GM23338 (cell line): ENCODE data around the gene SLC2A13. TPM values are rescaled to one million over a fixed set of nuclear protein-coding genes. Genes with fewer than 3 reads are reported as not detected.
A peak's percentile ranks its signal among the peaks of the same experiment; 100 is the strongest.

Experiments used
- ATAC-seq: fragments of 200-7000 bp; cut with Tn5 transposase; 3 replicates; pipeline ENCODE4 v1.9.1; 2020
- DNase-seq: peaks from one replicate; pipeline ENCODE4 v3.0.0-alpha.2; 2015; ENCODE audit warnings: low spot score
- H2AFZ ChIP-seq: fragments of 200-600 bp; sonication (generic); 2 replicates; pipeline ENCODE4 v1.8.0; 2016; ENCODE audit warnings: antibody characterized with exemption, mild to moderate bottlenecking, moderate library complexity
- H3F3A ChIP-seq: fragments of 200-600 bp; sonication (generic); replicated peaks from 2 replicates; pipeline ENCODE4 v1.8.0; 2017; ENCODE audit warnings: antibody characterized with exemption, mixed run types, low read depth
- H3K27ac ChIP-seq: fragments of 200-600 bp; sonication (generic); 2 replicates; pipeline ENCODE4 v1.6.1; 2016; ENCODE audit warnings: low read depth
- H3K27me3 ChIP-seq: fragments of 200-600 bp; sonication (generic); 2 replicates; pipeline ENCODE4 v1.8.0; 2016; ENCODE audit warnings: mild to moderate bottlenecking, mixed run types, moderate library complexity; ENCODE audit not compliant: insufficient read depth
- H3K36me3 ChIP-seq: fragments of 200-600 bp; sonication (generic); 2 replicates; pipeline ENCODE4 v1.8.0; 2016; ENCODE audit warnings: mild to moderate bottlenecking; ENCODE audit not compliant: insufficient read depth
- H3K4me1 ChIP-seq: fragments of 200-600 bp; sonication (generic); 2 replicates; pipeline ENCODE4 v1.8.0; 2016; ENCODE audit warnings: mild to moderate bottlenecking, moderate library complexity; ENCODE audit not compliant: insufficient read depth
- H3K4me2 ChIP-seq: fragments of 200-600 bp; sonication (generic); 2 replicates; pipeline ENCODE4 v1.7.1; 2017; ENCODE audit warnings: mixed run types
- H3K4me3 ChIP-seq: fragments of 200-600 bp; sonication (generic); 2 replicates; pipeline ENCODE4 v1.6.1; 2016; ENCODE audit warnings: mixed run types
- H3K79me2 ChIP-seq: fragments of 200-600 bp; sonication (generic); replicated peaks from 2 replicates; pipeline ENCODE4 v1.8.0; 2017; ENCODE audit warnings: mild to moderate bottlenecking; ENCODE audit not compliant: insufficient read depth
- H3K9me2 ChIP-seq: fragments of 200-600 bp; sonication (generic); 2 replicates; pipeline ENCODE4 v1.8.0; 2017; ENCODE audit not compliant: insufficient read depth
- H4K20me1 ChIP-seq: fragments of 200-600 bp; sonication (generic); replicated peaks from 2 replicates; pipeline ENCODE4 v1.8.0; 2017; ENCODE audit warnings: mild to moderate bottlenecking; ENCODE audit not compliant: insufficient read depth
- H3K27ac Mint-ChIP-seq: 2 replicates; pipeline ENCODE4 v1.8.0; 2020; ENCODE audit warnings: inconsistent platforms, mild to moderate bottlenecking, moderate library complexity, mixed read lengths
- H3K27me3 Mint-ChIP-seq: 3 replicates; pipeline ENCODE4 v1.8.0; 2022; ENCODE audit warnings: low read depth, mild to moderate bottlenecking, moderate library complexity, mixed read lengths, inconsistent platforms; ENCODE audit not compliant: insufficient read depth, poor library complexity
- H3K36me3 Mint-ChIP-seq: 3 replicates; pipeline ENCODE4 v1.8.0; 2021; ENCODE audit warnings: low read depth, mild to moderate bottlenecking, inconsistent platforms, moderate library complexity, mixed read lengths
- H3K4me1 Mint-ChIP-seq: 3 replicates; pipeline ENCODE4 v1.8.0; 2020; ENCODE audit warnings: mild to moderate bottlenecking, inconsistent platforms, mixed read lengths
- H3K4me3 Mint-ChIP-seq: 3 replicates; pipeline ENCODE4 v1.8.0; 2021; ENCODE audit warnings: moderate library complexity, mild to moderate bottlenecking, inconsistent platforms, mixed read lengths
- H3K9me3 Mint-ChIP-seq: 3 replicates; pipeline ENCODE4 v1.8.0; 2020; ENCODE audit warnings: moderate library complexity, mild to moderate bottlenecking, inconsistent platforms, mixed read lengths
- CREB1 ChIP-seq: fragments of 250-450 bp; sonication (Bioruptor Pico); IDR thresholded peaks from 2 replicates; pipeline ENCODE4 v1.5.0; 2020; ENCODE audit warnings: low read depth, mild to moderate bottlenecking, moderate library complexity
- EZH2 ChIP-seq: fragments of 200-600 bp; sonication (generic); IDR thresholded peaks from one replicate; pipeline ENCODE4 v1.8.0; 2017; ENCODE audit warnings: antibody characterized with exemption, mild to moderate bottlenecking, low read depth; ENCODE audit not compliant: unreplicated experiment
- EZH2phosphoT487 ChIP-seq: fragments of 200-600 bp; sonication (generic); IDR thresholded peaks from one replicate; pipeline ENCODE4 v1.8.1; 2018; ENCODE audit warnings: antibody characterized with exemption; ENCODE audit not compliant: unreplicated experiment
- JUNB ChIP-seq: IDR thresholded peaks from one replicate; pipeline ENCODE4 v1.6.1; 2016; ENCODE audit warnings: antibody characterized with exemption; ENCODE audit not compliant: unreplicated experiment
- NANOG ChIP-seq: IDR thresholded peaks from 2 replicates; pipeline ENCODE4 v1.6.1; 2016; ENCODE audit warnings: antibody characterized with exemption, borderline replicate concordance
- STAT1 ChIP-seq: IDR thresholded peaks from one replicate; pipeline ENCODE4 v1.6.1; 2016; ENCODE audit warnings: antibody characterized with exemption; ENCODE audit not compliant: unreplicated experiment
- ZNF114 ChIP-seq: fragments of 250-450 bp; sonication (Bioruptor Pico); IDR thresholded peaks from 2 replicates; pipeline ENCODE4 v1.5.0; 2020; ENCODE audit warnings: mild to moderate bottlenecking, moderate library complexity
- polyA plus RNA-seq: library from polyadenylated mRNA; unstranded; fragments of >200 nt; fragmentation: Nextera tagmentation; extraction: Ambion mirVana; gene quantifications from 2 replicates; pipeline ENCODE4 v1.2.1, GENCODE V29; 2016
- total RNA-seq: library from RNA; depleted of rRNA; stranded (reverse); fragments of >200 nt; shearing (Covaris generic); gene quantifications from 2 replicates; pipeline ENCODE4 v1.2.3, GENCODE V29; 2014
- TF ChIP-seq, protein P1 (sequence below), 2 experiments: fragments of 200-600 bp in 1 of 2; sonication (generic) in 1 of 2; conservative IDR thresholded peaks; 2 replicates each; pipeline versions ENCODE4 v1.5.1 to v1.6.1; 2016 to 2017; ENCODE audit warnings: antibody characterized with exemption in 2 of 2, low read depth in 2 of 2, mild to moderate bottlenecking in 2 of 2, moderate library complexity in 1 of 2
- TF ChIP-seq, protein P2 (sequence below): IDR thresholded peaks from 2 replicates; pipeline ENCODE4 v1.6.1; 2016; ENCODE audit warnings: antibody characterized with exemption
- TF ChIP-seq, protein P3 (sequence below): fragments of 250-450 bp; sonication (Bioruptor Pico); IDR thresholded peaks from 2 replicates; pipeline ENCODE4 v1.5.0; 2020; ENCODE audit warnings: mild to moderate bottlenecking, moderate library complexity

SLC2A13 gene
- total and polyA plus RNA-seq, 2 experiments from 2014 or later = 6.8 to 22.7 TPM

DNA sequence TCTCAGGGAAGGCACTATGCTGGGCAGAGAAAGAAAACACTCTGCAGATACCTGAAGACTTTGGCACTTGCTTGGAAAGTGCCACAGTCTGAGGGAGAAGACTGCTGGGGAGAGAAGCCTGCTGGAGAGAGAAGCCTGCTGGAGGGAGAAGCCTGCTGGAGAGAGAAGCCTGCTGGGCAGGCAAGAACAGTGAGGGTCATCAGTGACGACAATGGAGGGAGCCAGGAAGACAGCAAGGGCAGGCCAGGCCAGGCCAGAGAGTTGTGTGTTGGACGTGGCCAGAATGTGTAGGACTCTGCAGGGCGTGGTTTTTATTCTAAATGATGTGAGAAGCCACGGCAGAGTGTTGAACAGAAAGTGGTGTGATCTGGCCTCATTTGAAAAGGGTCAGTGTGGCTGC lies 301.0 kb downstream of the SLC2A13 start:
- Histone ChIP-seq H2AFZ (no peak overlapping the region), H4K20me1 (no peaks in the 10 kb centered on the region), H3K27ac (no peak overlapping the region), H3K27me3 (no peaks in the 10 kb centered on the region), H3K4me1 (peaks cover 8% of the 10 kb centered on the region), H3K9me2 (no peaks in the 10 kb centered on the region), H3F3A (no peaks in the 10 kb centered on the region), H3K4me3 (no peak overlapping the region), H3K36me3 (no peaks in the 10 kb centered on the region), H3K79me2 (no peaks in the 10 kb centered on the region), H3K4me2 (0 out of 2 replicates have a peak overlapping the region, but pooled peaks have one; percentile 25)
- Mint-ChIP-seq H3K27ac (peak overlapping the region; percentile 88), H3K4me3 (no peak overlapping the region), H3K36me3 (peaks cover 2% of the 10 kb centered on the region; the same call in 1 of the 3 replicates), H3K27me3 (no peaks in the 10 kb centered on the region), H3K4me1 (peaks cover 17% of the 10 kb centered on the region), H3K9me3 (peaks cover 4% of the 10 kb centered on the region; the same call in 2 of the 3 replicates)
- TF ChIP-seq, protein P1, sequence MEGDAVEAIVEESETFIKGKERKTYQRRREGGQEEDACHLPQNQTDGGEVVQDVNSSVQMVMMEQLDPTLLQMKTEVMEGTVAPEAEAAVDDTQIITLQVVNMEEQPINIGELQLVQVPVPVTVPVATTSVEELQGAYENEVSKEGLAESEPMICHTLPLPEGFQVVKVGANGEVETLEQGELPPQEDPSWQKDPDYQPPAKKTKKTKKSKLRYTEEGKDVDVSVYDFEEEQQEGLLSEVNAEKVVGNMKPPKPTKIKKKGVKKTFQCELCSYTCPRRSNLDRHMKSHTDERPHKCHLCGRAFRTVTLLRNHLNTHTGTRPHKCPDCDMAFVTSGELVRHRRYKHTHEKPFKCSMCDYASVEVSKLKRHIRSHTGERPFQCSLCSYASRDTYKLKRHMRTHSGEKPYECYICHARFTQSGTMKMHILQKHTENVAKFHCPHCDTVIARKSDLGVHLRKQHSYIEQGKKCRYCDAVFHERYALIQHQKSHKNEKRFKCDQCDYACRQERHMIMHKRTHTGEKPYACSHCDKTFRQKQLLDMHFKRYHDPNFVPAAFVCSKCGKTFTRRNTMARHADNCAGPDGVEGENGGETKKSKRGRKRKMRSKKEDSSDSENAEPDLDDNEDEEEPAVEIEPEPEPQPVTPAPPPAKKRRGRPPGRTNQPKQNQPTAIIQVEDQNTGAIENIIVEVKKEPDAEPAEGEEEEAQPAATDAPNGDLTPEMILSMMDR (conservative IDR thresholded peaks at IDR 0.05; ENCODE audit: low read depth in 2 of 2) = no peak
- DNase-seq (peak; percentile 2), ATAC-seq (peak; percentile 48)

DNA sequence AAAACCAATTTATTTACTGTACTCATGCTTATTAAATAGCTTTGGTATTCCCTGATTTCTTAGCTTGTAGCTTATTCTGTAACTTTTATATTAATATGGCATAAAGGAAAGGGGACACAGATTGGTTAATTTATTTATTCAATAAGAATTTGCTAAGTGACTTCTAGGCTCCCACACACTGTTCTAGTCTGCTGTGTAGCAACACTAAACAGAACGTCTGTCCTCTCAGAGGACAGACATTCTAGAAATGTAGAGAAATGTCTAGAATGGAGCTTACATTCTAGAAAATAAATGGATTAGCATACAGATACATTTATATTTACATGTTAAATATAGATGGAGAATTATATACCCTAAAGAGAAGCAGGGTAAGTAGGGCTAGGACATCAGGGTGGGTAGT lies 301.4 kb downstream of the SLC2A13 start:
- no peaks in the 10 kb centered on the region for H3K27me3 Mint-ChIP-seq
- no peak for TF ChIP-seq EZH2
- TF ChIP-seq, protein P2, sequence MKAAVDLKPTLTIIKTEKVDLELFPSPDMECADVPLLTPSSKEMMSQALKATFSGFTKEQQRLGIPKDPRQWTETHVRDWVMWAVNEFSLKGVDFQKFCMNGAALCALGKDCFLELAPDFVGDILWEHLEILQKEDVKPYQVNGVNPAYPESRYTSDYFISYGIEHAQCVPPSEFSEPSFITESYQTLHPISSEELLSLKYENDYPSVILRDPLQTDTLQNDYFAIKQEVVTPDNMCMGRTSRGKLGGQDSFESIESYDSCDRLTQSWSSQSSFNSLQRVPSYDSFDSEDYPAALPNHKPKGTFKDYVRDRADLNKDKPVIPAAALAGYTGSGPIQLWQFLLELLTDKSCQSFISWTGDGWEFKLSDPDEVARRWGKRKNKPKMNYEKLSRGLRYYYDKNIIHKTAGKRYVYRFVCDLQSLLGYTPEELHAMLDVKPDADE = no peak
- no peak for TF ChIP-seq EZH2phosphoT487
- no peak for TF ChIP-seq ZNF114
- TF ChIP-seq, protein P1 (conservative IDR thresholded peaks at IDR 0.05; ENCODE audit: low read depth in 2 of 2) = no peak
- TF ChIP-seq, protein P3, sequence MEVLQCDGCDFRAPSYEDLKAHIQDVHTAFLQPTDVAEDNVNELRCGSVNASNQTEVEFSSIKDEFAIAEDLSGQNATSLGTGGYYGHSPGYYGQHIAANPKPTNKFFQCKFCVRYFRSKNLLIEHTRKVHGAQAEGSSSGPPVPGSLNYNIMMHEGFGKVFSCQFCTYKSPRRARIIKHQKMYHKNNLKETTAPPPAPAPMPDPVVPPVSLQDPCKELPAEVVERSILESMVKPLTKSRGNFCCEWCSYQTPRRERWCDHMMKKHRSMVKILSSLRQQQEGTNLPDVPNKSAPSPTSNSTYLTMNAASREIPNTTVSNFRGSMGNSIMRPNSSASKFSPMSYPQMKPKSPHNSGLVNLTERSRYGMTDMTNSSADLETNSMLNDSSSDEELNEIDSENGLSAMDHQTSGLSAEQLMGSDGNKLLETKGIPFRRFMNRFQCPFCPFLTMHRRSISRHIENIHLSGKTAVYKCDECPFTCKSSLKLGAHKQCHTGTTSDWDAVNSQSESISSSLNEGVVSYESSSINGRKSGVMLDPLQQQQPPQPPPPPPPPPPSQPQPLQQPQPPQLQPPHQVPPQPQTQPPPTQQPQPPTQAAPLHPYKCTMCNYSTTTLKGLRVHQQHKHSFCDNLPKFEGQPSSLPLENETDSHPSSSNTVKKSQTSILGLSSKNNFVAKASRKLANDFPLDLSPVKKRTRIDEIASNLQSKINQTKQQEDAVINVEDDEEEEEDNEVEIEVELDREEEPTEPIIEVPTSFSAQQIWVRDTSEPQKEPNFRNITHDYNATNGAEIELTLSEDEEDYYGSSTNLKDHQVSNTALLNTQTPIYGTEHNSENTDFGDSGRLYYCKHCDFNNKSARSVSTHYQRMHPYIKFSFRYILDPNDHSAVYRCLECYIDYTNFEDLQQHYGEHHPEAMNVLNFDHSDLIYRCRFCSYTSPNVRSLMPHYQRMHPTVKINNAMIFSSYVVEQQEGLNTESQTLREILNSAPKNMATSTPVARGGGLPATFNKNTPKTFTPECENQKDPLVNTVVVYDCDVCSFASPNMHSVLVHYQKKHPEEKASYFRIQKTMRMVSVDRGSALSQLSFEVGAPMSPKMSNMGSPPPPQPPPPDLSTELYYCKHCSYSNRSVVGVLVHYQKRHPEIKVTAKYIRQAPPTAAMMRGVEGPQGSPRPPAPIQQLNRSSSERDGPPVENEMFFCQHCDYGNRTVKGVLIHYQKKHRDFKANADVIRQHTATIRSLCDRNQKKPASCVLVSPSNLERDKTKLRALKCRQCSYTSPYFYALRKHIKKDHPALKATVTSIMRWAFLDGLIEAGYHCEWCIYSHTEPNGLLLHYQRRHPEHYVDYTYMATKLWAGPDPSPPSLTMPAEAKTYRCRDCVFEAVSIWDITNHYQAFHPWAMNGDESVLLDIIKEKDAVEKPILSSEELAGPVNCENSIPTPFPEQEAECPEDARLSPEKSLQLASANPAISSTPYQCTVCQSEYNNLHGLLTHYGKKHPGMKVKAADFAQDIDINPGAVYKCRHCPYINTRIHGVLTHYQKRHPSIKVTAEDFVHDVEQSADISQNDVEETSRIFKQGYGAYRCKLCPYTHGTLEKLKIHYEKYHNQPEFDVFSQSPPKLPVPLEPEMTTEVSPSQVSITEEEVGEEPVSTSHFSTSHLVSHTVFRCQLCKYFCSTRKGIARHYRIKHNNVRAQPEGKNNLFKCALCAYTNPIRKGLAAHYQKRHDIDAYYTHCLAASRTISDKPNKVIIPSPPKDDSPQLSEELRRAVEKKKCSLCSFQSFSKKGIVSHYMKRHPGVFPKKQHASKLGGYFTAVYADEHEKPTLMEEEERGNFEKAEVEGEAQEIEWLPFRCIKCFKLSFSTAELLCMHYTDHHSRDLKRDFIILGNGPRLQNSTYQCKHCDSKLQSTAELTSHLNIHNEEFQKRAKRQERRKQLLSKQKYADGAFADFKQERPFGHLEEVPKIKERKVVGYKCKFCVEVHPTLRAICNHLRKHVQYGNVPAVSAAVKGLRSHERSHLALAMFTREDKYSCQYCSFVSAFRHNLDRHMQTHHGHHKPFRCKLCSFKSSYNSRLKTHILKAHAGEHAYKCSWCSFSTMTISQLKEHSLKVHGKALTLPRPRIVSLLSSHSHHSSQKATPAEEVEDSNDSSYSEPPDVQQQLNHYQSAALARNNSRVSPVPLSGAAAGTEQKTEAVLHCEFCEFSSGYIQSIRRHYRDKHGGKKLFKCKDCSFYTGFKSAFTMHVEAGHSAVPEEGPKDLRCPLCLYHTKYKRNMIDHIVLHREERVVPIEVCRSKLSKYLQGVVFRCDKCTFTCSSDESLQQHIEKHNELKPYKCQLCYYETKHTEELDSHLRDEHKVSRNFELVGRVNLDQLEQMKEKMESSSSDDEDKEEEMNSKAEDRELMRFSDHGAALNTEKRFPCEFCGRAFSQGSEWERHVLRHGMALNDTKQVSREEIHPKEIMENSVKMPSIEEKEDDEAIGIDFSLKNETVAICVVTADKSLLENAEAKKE (CRISPR knock-in tag) = no peak
- no peak for TF ChIP-seq CREB1
- TF ChIP-seq NANOG = no peak
- TF ChIP-seq JUNB = no peak
- TF ChIP-seq STAT1 = no peak

More for the DNA sequence above, 301.4 kb downstream of the SLC2A13 start:
- H3K4me3 Mint-ChIP-seq = no peak overlapping the region
- H3K36me3 ChIP-seq = no peaks in the 10 kb centered on the region
- no peaks in the 10 kb centered on the region for H3F3A ChIP-seq
- peaks cover 17% of the 10 kb centered on the region for H3K4me1 Mint-ChIP-seq
- H3K9me2 ChIP-seq = no peaks in the 10 kb centered on the region
- H3K27ac ChIP-seq = no peak overlapping the region
- no peaks in the 10 kb centered on the region for H3K27me3 ChIP-seq
- no peak overlapping the region for H2AFZ ChIP-seq
- no peaks in the 10 kb centered on the region for H3K36me3 Mint-ChIP-seq
- H3K4me3 ChIP-seq = no peak overlapping the region
- peaks cover 8% of the 10 kb centered on the region for H3K4me1 ChIP-seq
- no peaks in the 10 kb centered on the region for H4K20me1 ChIP-seq
- ATAC-seq (no peak), DNase-seq (no peak)
- no peaks in the 10 kb centered on the region for H3K79me2 ChIP-seq
- H3K4me2 ChIP-seq = no peak overlapping the region
- H3K27ac Mint-ChIP-seq = no peak overlapping the region
- no peaks in the 10 kb centered on the region; the same call in 1 of the 3 replicates for H3K9me3 Mint-ChIP-seq
